HG03097 (cell line): ENCODE data around the gene FHDC1.

Experiments used
- ATAC-seq: cut with Tn5 transposase; IDR thresholded peaks from one replicate; pipeline ENCODE4 v1.9.1; 2021; ENCODE audit not compliant: unreplicated experiment, low FRiP score

The FHDC1 gene

DNA sequence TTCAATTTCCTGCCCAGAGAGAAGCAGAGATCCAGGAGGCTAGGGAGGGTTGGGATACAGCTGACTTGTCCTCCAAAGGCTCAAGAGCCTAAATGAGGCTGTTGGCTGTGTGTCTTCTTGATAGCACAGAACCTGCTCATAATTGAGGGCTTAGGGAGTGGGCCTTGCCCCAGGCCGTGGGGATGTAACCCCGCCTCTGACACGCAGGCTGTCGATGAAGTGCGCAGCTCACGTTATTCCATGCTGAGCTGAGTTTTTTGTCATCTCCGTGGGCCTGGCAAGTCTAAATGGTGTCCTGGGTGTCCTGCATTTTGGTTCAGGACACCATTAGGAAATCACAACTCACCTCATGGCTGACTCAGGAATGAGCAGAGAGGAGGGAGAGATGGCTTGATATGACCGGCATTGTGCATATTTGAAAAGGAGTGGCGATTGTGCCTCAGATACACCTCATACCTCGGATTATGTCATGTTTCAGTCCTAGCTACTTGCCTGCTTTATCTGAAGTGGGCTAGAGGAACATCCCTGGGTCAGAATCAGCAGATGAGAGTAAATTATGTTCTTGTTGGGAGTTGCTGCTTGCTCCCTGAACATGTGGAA is 43.7 kb downstream of the FHDC1 start:
- ATAC-seq: no peak

DNA sequence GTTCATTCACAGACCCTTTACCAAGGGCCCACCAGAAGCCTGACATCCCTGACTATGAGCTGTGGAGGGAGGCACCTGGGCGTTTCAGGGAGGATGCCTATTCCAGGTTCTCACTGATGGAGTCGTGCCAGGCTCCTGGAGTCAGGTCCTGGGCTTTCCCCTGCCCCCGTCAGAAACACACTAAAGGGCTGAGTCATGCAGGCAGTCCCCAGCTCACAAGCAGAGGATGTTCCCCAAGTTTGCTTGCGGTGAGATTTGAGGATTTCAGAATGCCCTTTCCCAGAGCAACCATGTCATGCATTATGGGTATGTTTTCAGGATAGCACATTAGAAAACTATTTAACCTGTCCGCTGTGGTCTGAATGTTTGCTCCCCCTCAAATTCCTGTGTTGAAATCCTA is 45.2 kb downstream of the FHDC1 start:
- ATAC-seq: no peak

DNA sequence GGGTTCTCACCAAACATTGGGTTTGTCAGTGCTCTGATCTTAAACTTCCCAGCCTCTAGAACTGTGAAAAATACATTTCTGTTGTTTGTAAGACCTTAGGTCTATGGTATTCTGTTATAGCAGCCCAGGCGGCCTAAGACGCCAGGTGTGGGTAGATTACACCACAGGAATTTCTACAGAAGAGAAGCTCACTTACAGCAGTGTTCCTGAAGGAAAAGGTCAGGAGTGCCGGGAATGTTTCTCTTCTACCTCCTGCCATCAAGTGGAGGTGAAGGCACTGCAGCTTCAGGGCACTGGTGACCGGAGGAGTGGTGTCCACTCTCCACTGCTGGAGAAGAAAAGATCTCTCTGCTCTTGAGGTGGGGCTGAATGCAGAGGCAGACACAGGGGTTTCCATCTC is 45.7 kb downstream of the FHDC1 start:
- ATAC-seq: no peak

DNA sequence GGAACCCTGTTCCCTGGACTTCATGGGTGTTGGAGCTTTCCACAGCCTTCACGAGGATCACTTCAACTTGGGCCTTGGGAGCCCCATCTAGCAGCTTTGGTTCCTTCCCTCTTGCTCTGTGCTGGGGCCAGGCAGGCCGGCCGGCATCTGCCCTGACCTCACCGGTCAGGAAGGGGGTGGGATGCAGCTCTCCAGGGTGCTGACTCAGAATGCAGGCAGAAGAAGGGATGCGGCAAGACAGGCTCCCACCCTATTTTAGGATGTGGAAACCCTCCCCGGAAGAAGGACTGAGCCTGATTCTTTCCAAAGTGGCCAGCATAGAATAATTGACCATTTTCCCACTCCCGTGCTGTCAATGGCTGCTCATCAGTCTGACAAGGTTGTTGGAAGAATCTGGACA is 47.1 kb downstream of the FHDC1 start:
- ATAC-seq: no peak

DNA sequence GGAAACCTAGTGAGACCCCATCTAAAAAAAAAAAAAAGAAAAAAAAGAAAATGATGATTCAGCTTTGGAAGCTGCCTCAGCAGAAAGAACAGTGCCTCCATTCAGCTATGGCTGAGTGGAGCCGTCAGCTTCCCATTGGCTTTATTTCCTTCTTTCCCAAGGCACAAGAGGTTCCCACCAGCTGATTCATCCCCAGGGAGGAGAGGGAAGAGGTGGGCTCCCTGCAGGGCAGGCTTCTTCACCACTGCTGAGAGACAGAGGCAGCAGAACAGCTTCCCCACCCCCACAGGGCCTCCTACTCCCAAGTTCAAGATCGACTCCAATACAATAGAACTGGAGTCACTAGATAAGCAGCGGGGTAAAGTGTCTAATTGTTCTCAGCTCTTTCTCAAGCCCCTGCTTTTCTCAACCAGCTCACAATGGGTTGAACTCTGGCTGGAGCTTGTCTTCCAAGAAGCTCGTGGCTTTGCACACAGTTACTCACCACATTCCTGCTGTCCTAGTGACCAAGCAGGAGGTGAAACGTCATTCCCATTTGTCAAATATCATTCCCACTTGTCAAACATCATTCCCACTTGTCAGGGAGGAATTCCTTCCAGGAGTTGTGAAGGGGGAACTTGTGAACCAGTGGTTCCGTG is 47.8 kb downstream of the FHDC1 start:
- no peak for ATAC-seq

DNA sequence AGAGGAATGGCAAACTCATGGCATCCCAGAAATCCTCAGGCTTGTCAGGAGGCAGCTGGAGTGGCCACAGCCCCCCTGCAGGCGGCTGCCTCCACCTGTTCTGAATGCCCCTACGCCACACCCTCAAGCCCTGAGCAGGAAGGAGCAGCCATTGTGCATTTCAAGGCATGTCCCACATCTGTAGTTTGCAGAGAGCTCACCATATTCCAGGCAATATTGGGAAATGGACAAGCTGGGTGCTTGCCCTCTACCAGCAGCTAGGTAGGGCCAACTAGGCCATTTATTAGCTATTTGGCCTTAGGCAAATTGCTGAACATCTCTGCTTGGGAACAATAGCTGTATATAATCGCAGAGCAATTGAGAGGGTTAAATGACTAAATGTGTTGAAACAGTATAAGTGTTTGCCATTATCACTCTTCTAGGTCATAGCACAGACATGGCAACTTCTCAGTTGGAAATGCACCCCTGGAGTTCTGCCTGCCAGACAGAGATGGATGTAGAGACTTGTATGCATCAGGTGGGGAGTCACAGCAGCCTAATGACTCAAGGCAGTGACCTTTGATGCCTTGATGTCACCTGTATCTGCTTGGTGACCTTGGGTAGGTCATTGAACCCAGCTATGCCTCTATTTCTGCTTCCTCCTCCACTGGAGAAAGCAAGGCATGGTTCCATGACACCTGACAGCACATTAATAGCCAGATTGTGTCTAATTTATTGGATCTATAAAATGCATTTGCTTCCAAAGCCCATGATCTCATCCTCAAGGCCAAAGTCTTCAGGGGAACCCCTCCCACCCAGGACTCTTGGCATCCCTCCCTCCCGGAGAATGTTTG is 52.8 kb downstream of the FHDC1 start:
- ATAC-seq: no peak

DNA sequence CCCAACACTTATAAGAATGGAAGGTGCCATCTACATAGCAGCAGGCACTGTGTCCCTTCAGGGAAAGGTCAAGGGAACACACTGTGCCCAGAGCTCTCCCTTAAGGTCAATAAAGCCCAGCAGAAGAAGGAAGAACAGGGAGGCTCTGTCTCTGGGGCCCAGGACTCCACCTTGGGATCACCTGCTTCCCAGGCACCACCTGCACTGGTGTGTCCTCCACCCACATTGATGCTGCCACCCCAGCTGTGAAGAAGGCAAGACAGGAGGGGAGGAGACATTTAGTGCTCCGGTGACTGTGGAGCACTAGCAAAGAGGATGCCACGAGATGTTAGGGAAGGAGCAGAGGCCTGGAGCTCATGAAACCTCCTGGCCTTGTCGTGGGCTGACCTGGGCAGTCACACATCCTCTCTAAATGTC is 53.4 kb downstream of the FHDC1 start:
- no peak for ATAC-seq

DNA sequence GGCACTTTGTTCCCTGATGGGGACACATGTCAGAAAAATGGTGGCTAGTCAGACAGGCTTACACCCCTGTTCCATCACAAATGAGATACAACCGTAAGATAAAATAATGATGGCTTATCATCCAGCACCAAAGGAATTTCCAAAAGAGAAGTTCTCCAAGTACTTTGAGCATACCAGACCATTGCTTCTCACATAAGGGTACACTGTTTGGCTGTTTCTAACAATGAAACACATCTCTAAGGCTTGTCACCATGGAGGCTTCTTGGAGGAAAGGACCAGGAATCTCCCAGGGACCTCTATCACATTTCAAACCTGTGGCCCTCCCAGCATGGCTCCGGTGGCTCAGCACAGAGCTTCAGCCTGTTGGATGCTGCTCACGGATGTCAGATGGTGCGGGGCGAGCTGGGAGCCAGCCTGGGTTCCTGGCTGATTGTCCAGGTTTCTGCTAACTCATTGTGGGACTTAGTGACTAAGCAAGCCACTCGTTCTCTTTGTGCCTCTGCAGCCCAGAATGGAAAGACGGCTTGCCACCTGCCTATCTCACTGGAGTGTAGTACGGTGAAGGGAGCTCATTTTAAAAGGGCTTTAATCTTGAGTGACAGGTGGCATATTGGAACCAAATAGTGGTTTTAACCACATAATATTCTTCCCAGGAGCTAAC is 54.5 kb downstream of the FHDC1 start:
- no peak for ATAC-seq

DNA sequence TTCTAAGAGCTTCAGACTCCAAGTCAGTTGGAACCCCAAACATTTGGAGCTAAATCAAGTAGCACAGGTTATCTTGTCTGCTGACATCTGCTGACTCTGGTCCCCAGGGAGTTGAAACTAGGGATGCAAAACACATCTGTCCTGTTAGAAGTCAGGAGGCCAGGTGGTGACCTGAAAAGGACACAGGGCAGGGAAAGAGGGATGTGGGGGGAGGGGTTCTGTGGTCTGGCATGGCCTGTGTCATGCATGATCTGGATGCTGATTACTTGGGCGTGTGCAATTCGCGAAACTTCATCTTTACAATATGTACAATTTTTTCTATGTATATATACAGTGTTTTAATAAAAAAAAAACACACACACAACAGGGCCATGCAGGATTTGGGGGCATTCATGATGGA is 55.3 kb downstream of the FHDC1 start:
- no peak for ATAC-seq

DNA sequence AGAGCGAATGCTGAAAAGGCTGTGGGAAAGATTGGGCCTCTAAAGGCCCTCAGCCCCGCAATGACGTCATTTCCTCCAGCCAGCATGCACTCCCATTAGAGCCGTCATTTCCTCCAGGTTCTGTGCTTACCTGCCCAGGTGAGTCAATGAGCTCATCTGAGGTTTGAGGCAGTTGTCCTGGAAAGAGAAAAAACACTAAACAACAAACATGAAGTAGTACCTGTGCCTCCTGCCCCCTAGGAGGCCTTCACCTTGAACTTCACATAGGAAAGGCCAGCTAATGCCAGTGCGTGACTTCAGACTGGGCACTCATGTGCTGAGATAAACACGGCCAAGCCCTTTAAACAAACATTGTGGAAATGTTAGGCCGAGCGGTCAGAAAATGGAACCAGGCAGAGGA is 55.9 kb downstream of the FHDC1 start:
- no peak for ATAC-seq

DNA sequence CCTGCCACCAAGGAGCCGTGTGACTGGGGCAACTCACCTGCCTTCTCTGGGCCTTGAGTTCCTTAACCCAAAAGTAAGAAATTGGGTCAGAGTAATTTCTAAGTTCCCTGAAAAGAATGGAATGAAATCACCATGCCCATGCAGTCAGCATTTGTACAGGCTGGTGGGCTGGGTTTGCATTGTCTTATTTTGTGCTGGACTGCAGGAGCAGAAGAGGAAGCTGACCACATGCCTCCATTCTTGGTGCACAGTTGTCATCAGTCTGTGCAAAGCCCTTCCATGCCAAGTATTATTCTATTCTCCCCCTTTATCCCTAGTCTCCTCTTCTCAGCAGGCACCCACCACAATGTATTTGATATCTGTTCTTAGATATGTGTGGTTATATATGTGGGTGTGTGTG is 56.3 kb downstream of the FHDC1 start:
- ATAC-seq: no peak

DNA sequence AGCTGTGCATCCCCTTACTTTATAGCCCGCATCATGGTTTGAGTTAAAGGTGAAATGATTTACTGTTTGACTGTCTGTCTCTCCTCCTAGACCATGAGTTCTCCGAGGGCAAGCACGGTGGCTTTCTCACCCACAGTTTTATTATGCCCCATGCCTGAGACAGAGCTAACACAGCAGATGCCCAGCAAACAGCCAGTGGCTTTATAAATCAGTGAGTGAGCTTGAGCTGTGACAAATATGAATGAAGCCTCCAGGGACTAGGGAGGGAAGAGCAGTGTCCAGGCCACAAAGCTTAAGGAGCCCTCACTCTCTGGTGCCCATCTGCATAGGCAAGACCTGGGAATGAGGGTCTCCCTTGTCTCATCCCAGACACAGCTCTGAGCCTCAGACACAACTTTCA is 57.9 kb downstream of the FHDC1 start:
- no peak for ATAC-seq

DNA sequence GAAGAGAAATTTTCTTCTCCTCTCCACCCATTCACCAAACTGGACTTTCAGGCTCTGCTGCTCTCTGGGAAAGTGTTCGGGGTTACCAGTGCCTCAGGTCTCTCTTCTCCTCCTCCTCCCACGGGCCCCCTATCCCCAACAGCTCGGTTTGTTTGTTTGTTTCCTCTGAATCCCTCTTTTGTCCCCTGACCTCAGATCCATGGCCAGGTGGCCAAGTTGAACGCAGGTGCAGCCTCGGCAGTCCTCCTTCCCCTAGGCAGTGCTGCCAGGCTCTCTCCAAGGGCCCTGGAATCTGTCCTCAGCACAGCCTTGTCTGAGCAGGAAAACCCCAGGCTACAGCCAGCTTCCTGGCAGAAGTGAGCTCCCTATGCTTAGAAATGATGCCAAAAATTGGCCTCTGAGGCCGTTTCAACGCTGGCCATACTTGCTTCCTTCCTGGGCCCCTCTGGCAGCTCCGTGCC is 60.0 kb downstream of the FHDC1 start:
- no peak for ATAC-seq

DNA sequence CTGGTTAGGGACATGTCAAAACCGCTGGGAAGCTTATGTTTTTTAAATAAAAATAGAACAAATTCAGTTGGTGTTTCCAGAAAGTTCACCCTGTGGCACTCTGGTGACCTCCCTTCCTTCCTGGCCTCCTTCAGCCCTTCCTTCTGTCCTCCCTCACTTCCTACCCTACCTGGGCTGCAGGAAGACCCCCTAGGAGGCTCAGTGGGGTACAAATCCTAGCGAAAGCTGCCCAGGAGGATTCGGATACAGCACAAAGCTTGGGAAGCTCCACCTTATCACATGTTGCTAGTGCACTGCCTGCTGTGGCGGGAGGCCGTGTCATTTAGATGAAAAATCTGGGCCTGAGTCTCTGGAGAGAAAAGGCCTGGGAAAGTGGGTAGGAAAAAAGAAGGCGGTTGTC is 60.5 kb downstream of the FHDC1 start:
- ATAC-seq: no peak

DNA sequence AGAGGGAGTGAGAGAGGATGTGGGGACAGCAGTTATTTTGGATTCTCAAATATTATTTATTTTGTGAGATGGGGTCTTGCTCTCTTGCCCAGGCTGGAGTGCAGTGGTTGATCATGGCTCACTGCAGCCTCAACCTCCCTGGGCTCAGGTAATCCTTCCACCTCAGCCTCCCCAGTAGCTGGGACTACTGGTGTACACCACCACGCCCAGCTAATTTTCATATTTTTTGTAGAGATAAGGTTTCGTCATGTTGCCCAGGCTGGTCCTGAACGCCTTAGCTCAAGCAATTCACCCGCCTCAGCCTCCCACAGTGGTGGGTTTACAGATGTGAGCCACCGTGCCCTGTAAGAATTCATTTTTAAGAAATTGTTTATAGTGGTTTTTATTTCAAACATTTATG is 61.2 kb downstream of the FHDC1 start:
- no peak for ATAC-seq

DNA sequence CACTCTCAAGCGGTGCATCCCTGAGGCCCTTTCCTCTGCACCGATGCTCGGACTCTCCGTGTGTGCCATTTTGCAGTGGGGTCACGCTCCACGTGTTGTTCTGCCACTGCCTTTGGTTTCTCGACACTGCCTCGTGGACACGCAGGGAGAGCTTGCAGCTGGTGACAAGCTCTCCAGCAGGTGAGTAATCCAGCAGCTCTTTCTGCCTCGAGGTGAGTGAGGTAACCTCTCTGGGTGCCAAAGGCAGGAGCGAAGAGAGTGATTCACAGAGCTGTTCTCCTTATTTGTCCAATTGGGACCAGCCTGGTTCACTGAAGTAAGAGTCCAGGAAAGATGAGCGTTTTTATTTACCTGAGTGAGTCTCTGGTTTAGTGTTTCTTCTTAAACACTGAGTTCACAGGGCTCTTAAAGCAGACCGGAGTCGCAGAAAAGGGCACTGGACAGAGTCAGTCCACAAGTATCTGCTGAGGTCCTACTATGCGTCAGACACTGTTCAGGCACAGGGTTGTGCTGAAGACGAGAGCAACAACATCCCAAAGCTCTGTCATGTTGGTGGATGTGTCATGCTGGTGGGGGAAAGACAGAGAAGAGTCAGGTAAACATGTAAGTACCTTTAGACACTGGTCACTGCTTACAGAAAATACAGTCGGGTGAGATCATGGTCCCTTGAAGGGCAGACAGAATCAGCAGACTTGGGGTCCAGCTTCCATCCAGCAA is 61.8 kb downstream of the FHDC1 start:
- no peak for ATAC-seq

DNA sequence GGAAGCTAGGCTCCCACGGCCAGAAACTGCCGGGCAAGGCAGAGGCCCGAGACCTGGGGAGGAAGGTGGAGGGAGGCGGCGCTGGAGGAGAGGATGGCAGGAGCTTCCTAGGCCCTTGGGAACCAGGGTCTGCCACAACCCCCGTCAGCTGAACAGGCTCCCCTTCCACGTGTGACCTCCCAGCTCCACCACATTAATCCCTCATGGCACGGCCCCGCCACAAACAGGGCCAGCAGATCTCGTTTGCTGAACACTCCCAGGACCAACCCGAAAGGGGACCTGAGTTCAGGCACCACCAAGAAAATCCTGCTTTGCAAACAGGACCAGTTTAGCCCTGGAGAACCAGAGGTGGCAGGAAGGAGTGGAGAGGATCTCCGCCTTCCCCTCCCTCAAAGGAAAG is 62.7 kb downstream of the FHDC1 start:
- ATAC-seq: no peak

DNA sequence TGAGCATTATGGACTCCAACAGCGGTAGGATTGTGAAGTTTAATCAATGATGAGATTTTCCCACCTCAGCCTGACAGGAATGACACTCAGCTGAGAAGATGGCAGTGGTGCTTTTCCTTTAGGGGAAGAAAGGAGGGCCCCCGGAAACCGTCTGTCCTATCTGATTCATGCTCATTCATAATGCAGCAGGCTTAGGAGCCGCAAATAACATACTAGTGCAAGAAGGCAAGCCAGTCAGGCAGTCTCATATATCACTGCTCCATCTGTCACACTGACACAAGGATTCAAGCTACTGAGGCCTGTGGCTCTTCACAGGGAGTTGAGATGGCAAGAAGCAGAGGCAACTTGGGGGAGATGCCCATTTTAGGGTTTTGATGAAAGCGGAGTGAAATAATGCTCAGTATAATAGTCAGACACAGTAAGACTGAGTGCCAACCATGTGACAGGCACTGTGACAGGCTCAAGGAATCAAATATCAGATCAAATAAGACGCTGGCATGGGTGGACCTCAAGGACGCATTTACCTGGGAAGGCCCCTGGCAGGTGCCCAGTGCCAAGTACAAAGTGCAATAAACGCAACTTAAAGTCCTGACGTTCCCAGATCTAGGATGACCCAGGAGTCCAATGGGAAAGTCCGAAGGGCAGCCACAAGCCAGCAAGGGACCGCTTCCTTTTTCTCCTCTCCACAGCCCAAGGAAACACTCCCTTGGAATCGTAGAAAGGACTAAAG is 63.4 kb downstream of the FHDC1 start:
- ATAC-seq: no peak

DNA sequence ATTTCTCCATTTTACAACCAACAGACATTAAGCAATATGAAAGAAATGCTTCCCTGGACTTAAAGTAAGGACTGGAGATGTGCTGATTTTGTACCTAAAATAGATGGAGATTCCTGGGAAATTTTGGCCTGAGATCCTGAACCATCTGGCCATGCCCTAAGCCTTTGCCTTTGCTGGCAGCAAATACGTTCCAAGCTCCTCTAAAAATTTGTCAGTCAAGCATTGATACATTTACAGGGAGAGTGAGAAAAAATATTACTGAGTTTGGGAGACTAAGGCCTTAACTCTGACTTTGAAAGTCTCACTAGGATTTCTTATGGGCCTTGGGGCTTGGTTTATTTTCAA is 63.9 kb downstream of the FHDC1 start:
- ATAC-seq: no peak

DNA sequence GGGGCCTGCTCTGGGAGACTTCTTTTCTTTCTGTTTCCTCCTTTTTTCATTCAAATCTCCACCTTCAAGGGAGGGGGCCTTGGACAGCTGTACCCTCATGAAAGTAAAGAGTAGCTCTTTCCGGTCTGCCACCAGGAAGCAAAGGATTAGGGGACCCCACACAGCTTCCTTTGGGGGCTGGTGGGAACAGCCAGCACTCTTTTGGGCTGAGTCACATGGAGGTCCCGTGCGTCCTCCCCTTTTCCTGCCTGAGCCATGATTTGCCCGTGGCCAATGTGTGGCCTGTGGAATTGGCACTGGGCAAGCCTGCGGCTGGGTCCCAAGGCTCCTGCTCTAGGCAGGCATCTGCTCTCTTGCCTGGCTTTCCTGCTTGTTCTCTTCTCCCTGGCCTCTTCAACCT is 65.5 kb downstream of the FHDC1 start:
- no peak for ATAC-seq
